SIG-M5 (cell line): Measurements from ENCODE around the gene GTF2F2.
"Not testable (repeated sequence)": the region's sequence is repeated elsewhere in the genome, so short reads cannot be mapped to it uniquely, and the experiment has no call there.

Source experiments
- DNase-seq: peaks from one replicate; lab custom pipeline; 2025; lab: John Stamatoyannopoulos, UW

GTF2F2 gene

GRCh38 chr13:45254396-45254795, 134.1 kb downstream of the GTF2F2 start:
- no peak for DNase-seq

GRCh38 chr13:45255247-45255987, 135.1 kb downstream of the GTF2F2 start:
- DNase-seq: no peak

- no peak for DNase-seq
These were observed 135.9 kb downstream of the GTF2F2 start for GRCh38 chr13:45256254-45256653.

- no peak for DNase-seq
These were observed 137.5 kb downstream of the GTF2F2 start for GRCh38 chr13:45257638-45258333.

- no peak for DNase-seq
These were observed 138.0 kb downstream of the GTF2F2 start for GRCh38 chr13:45258334-45258675.

- DNase-seq: no peak
These were observed 146.9 kb downstream of the GTF2F2 start for GRCh38 chr13:45267215-45267614.

GRCh38 chr13:45269204-45269603, 148.9 kb downstream of the GTF2F2 start:
- DNase-seq: no peak

GRCh38 chr13:45276913-45277312, 156.6 kb downstream of the GTF2F2 start:
- DNase-seq: no peak

- no peak for DNase-seq
These were observed 157.9 kb downstream of the GTF2F2 start for GRCh38 chr13:45278096-45278645.

- DNase-seq: no peak
These were observed 159.7 kb downstream of the GTF2F2 start for GRCh38 chr13:45280011-45280410.

- no peak for DNase-seq
These were observed 160.7 kb downstream of the GTF2F2 start for GRCh38 chr13:45280751-45281634.

- no peak for DNase-seq
These were observed 162.7 kb downstream of the GTF2F2 start for GRCh38 chr13:45282994-45283393.

- DNase-seq: no peak
These were observed 169.7 kb downstream of the GTF2F2 start for GRCh38 chr13:45289936-45290563.

GRCh38 chr13:45292176-45292575, 171.9 kb downstream of the GTF2F2 start:
- DNase-seq: no peak

- no peak for DNase-seq
These were observed 175.2 kb downstream of the GTF2F2 start for GRCh38 chr13:45295536-45295935.

GRCh38 chr13:45296259-45296658, 175.9 kb downstream of the GTF2F2 start:
- no peak for DNase-seq

- no peak for DNase-seq
These were observed 177.3 kb downstream of the GTF2F2 start for GRCh38 chr13:45297456-45298205.

GRCh38 chr13:45298206-45298505, 177.8 kb downstream of the GTF2F2 start:
- no peak for DNase-seq

GRCh38 chr13:45298550-45298949, 178.2 kb downstream of the GTF2F2 start:
- not testable (repeated sequence) for DNase-seq

GRCh38 chr13:45299194-45299593, 178.9 kb downstream of the GTF2F2 start:
- DNase-seq: no peak
